Panc1 (cell line): Measurements from ENCODE around the gene TOE1.

Experiments
- POLR2AphosphoS5 ChIP-seq: IDR thresholded peaks from 2 replicates; pipeline ENCODE4 v1.6.1; 2012; ENCODE audit warnings: mild to moderate bottlenecking, low read depth, low read length, moderate library complexity
- SIN3A ChIP-seq: IDR thresholded peaks from 2 replicates; pipeline ENCODE4 v1.6.1; 2012; ENCODE audit warnings: low read depth, mild to moderate bottlenecking, low read length, moderate library complexity, borderline replicate concordance; ENCODE audit not compliant: insufficient read depth
- TCF7L2 ChIP-seq: IDR thresholded peaks from 2 replicates; pipeline ENCODE4 v1.6.1; 2011; ENCODE audit warnings: mild to moderate bottlenecking, low read depth, low read length, inconsistent platforms
- TF ChIP-seq, protein P1 (sequence below): fragments of 450-650 bp; IDR thresholded peaks from 2 replicates; pipeline ENCODE4 v1.5.1; 2017; ENCODE audit warnings: mild to moderate bottlenecking
- TF ChIP-seq, protein P2 (sequence below), 2 experiments: IDR thresholded peaks; 2 replicates each; pipeline ENCODE4 v1.6.1; 2011 to 2012; ENCODE audit warnings: low read depth in 2 of 2, control low read depth in 1 of 2, low read length in 1 of 2, mild to moderate bottlenecking in 1 of 2, moderate library complexity in 1 of 2; ENCODE audit not compliant: insufficient read depth in 1 of 2

DNA sequence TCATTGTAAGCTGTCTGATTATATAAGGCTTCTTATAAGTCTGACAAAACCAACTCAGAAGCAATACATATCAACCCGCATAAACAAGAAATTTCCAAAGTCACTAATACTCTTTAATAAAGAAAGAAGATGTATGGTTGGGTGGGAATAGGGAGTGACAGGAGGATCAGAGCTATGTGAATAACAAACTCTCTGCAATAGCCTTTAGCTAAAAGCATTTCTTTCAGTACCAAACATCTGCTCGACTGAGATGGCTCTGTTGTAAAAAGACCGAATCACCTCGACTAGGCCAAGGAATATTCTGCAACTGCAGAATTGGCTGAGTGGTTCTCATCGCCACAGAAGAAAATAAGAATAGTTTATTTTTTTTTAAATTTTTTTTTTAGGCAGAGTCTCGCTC is 39.6 kb downstream of the TOE1 start:
- TF ChIP-seq, protein P1, sequence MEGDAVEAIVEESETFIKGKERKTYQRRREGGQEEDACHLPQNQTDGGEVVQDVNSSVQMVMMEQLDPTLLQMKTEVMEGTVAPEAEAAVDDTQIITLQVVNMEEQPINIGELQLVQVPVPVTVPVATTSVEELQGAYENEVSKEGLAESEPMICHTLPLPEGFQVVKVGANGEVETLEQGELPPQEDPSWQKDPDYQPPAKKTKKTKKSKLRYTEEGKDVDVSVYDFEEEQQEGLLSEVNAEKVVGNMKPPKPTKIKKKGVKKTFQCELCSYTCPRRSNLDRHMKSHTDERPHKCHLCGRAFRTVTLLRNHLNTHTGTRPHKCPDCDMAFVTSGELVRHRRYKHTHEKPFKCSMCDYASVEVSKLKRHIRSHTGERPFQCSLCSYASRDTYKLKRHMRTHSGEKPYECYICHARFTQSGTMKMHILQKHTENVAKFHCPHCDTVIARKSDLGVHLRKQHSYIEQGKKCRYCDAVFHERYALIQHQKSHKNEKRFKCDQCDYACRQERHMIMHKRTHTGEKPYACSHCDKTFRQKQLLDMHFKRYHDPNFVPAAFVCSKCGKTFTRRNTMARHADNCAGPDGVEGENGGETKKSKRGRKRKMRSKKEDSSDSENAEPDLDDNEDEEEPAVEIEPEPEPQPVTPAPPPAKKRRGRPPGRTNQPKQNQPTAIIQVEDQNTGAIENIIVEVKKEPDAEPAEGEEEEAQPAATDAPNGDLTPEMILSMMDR = no peak
- TF ChIP-seq, protein P2, sequence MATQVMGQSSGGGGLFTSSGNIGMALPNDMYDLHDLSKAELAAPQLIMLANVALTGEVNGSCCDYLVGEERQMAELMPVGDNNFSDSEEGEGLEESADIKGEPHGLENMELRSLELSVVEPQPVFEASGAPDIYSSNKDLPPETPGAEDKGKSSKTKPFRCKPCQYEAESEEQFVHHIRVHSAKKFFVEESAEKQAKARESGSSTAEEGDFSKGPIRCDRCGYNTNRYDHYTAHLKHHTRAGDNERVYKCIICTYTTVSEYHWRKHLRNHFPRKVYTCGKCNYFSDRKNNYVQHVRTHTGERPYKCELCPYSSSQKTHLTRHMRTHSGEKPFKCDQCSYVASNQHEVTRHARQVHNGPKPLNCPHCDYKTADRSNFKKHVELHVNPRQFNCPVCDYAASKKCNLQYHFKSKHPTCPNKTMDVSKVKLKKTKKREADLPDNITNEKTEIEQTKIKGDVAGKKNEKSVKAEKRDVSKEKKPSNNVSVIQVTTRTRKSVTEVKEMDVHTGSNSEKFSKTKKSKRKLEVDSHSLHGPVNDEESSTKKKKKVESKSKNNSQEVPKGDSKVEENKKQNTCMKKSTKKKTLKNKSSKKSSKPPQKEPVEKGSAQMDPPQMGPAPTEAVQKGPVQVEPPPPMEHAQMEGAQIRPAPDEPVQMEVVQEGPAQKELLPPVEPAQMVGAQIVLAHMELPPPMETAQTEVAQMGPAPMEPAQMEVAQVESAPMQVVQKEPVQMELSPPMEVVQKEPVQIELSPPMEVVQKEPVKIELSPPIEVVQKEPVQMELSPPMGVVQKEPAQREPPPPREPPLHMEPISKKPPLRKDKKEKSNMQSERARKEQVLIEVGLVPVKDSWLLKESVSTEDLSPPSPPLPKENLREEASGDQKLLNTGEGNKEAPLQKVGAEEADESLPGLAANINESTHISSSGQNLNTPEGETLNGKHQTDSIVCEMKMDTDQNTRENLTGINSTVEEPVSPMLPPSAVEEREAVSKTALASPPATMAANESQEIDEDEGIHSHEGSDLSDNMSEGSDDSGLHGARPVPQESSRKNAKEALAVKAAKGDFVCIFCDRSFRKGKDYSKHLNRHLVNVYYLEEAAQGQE (IDR thresholded peaks at IDR 0.05; ENCODE audit: insufficient read depth in 1 of 2, low read depth in 2 of 2, low read length in 1 of 2) = no peak
- TF ChIP-seq POLR2AphosphoS5 (no peak), TCF7L2 (no peak), SIN3A (no peak)
